OCI-LY1 (cell line): Measurements from ENCODE around the gene CACNA2D4.

ENCODE experiments used
- CTCF ChIP-seq: fragments of 200-600 bp; sonication (generic), shearing (Covaris generic); IDR thresholded peaks from 2 replicates; pipeline ENCODE4 v1.5.1; 2017; ENCODE audit warnings: mild to moderate bottlenecking, antibody characterized with exemption, low read length, moderate library complexity, mixed read lengths
- EZH2 ChIP-seq: fragments of 200-600 bp; sonication (generic), shearing (Covaris generic); IDR thresholded peaks from 2 replicates; pipeline ENCODE4 v1.8.0; 2017; ENCODE audit warnings: borderline replicate concordance, mixed run types, mild to moderate bottlenecking, antibody characterized with exemption, low read length, moderate library complexity, mixed read lengths

- TF ChIP-seq CTCF (no peak), EZH2 (no peak)
These were observed 75.4 kb downstream of the CACNA2D4 start for GRCh38 chr12:1842905-1843640.
